HG03196 (cell line): ENCODE data around the gene GPR6.

ENCODE experiments used
- ATAC-seq: cut with Tn5 transposase; IDR thresholded peaks from one replicate; pipeline ENCODE4 v1.9.1; 2021; ENCODE audit not compliant: unreplicated experiment

GPR6 gene

GRCh38 chr6:109998159-109998785, 20.2 kb downstream of the GPR6 start:
- no peak for ATAC-seq

GRCh38 chr6:109999740-110000139, 21.6 kb downstream of the GPR6 start:
- no peak for ATAC-seq

- no peak for ATAC-seq
Observed at GRCh38 chr6:110002676-110003075, 24.6 kb downstream of the GPR6 start.

GRCh38 chr6:110013386-110013785, 35.3 kb downstream of the GPR6 start:
- ATAC-seq: no peak

GRCh38 chr6:110015206-110015605, 37.1 kb downstream of the GPR6 start:
- no peak for ATAC-seq

- ATAC-seq: no peak
Observed at GRCh38 chr6:110017306-110017705, 39.2 kb downstream of the GPR6 start.

- no peak for ATAC-seq
Observed at GRCh38 chr6:110017946-110018345, 39.8 kb downstream of the GPR6 start.

GRCh38 chr6:110018486-110018885, 40.4 kb downstream of the GPR6 start:
- ATAC-seq: no peak

- no peak for ATAC-seq
Observed at GRCh38 chr6:110020888-110021287, 42.8 kb downstream of the GPR6 start.

- ATAC-seq: no peak
Observed at GRCh38 chr6:110029144-110029543, 51.0 kb downstream of the GPR6 start.
